Measurements from ENCODE around the gene PXN.
"Not testable (repeated sequence)": the region's sequence is repeated elsewhere in the genome, so short reads cannot be mapped to it uniquely, and the experiment has no call there.

PXN gene

GRCh38 chr12:120239776-120240494 is 25.6 kb downstream of the PXN start:
- no peaks in the 10 kb centered on the region for H3K36me3 ChIP-seq (ENCODE audit: control insufficient read depth, insufficient read depth, low read length)
- no peak for DNase-seq (ENCODE audit: extremely low read depth, insufficient read length)
- H3K4me3 ChIP-seq (replicated peaks; ENCODE audit: low read depth, low read length), result no peak overlapping the region
- no peaks in the 10 kb centered on the region for H3K27me3 ChIP-seq (replicated peaks; ENCODE audit: control insufficient read depth, insufficient read depth, low read length)
- no peak for TF ChIP-seq CTCF (IDR thresholded peaks at IDR 0.05; ENCODE audit: insufficient read depth, low read length, poor library complexity, severe bottlenecking)

DNA sequence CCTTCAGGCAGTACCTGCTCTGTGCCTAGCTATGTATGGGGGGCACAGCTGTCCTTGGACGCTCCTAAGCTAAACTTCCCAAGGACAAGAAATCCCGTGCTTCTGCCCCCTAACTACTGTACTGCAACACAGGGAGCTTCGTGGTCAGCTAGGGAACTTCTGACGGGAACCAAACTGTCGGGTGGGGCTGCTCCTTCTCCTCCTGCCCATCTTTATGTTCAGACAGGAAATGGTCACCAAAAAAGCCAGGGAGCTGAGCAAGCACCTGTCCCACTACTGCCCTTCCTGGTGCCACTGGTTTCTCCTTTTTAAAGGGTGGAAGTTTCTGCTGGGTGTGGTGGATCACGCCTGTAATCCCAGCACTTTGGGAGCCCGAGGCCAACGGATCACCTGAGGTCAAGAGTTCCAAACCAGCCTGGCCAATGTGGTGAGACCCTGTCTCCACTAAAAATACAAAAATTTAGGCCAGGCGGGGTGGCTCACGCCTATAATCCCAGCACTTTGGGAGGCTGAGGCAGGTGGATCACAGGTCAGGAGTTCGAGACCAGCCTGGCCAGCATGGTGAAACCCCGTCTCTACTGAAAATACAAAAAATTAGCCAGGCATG is 26.6 kb downstream of the PXN start:
- no peak for DNase-seq (ENCODE audit: extremely low read depth, insufficient read length)
- no peaks in the 10 kb centered on the region for H3K36me3 ChIP-seq (ENCODE audit: control insufficient read depth, insufficient read depth, low read length)
- no peaks in the 10 kb centered on the region for H3K27me3 ChIP-seq (replicated peaks; ENCODE audit: control insufficient read depth, insufficient read depth, low read length)
- TF ChIP-seq CTCF (IDR thresholded peaks at IDR 0.05; ENCODE audit: insufficient read depth, low read length, poor library complexity, severe bottlenecking), result no peak
- no peak overlapping the region for H3K4me3 ChIP-seq (replicated peaks; ENCODE audit: low read depth, low read length)

GRCh38 chr12:120238217-120238616 is 27.3 kb downstream of the PXN start:
- Histone ChIP-seq H3K4me3 (replicated peaks; ENCODE audit: low read depth, low read length) (no peak overlapping the region), H3K27me3 (replicated peaks; ENCODE audit: control insufficient read depth, insufficient read depth, low read length) (no peaks in the 10 kb centered on the region), H3K36me3 (ENCODE audit: control insufficient read depth, insufficient read depth, low read length) (no peaks in the 10 kb centered on the region)
- no peak for DNase-seq (ENCODE audit: extremely low read depth, insufficient read length)
- TF ChIP-seq CTCF (IDR thresholded peaks at IDR 0.05; ENCODE audit: insufficient read depth, low read length, poor library complexity, severe bottlenecking), result no peak

DNA sequence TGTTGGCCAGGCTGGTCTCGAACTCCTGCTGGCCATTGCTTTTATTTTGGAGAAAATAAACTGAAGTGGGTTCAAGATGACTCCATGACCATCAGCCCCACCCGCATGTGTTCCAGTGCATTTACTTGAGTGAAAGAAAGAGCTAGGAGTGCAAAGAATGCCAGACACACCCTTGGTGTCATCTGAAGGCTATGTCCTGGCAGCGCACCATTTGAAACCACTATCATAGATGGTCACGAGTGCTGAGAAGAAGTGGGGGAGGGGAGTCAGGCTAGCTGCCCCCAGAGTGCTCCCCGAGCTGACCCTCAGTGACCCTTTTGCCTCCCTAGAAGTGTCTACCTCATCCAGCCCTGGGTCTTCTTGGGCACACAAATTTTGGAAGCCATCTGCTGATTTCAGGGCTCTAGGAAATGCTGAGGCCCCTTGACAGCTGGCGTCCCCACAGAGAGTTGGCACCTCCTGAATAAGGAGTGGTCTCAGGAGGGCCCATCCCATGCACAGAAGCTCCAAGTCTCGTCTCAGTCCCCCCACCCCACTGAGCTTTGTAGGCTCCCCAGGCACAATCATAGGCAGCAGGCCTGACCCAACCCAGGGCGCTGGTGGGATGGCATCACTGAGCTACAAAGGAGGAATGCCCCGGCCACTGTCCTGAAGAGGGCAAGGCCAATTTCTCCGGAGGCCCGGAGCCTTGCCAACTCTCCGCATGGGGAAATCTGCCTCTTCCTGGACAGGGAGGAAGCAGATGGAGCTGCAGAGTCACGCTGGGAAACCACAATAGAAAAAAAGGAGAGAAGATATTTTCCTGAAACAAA is 28.0 kb downstream of the PXN start:
- Histone ChIP-seq H3K27me3 (replicated peaks; ENCODE audit: control insufficient read depth, insufficient read depth, low read length) (no peaks in the 10 kb centered on the region), H3K4me3 (replicated peaks; ENCODE audit: low read depth, low read length) (no peak overlapping the region), H3K36me3 (ENCODE audit: control insufficient read depth, insufficient read depth, low read length) (no peaks in the 10 kb centered on the region)
- no peak for TF ChIP-seq CTCF (IDR thresholded peaks at IDR 0.05; ENCODE audit: insufficient read depth, low read length, poor library complexity, severe bottlenecking)
- no peak for DNase-seq (ENCODE audit: extremely low read depth, insufficient read length)

- H3K27me3 ChIP-seq (replicated peaks; ENCODE audit: control insufficient read depth, insufficient read depth, low read length); DNase-seq (ENCODE audit: extremely low read depth, insufficient read length); H3K36me3 ChIP-seq (ENCODE audit: control insufficient read depth, insufficient read depth, low read length); H3K4me3 ChIP-seq (replicated peaks; ENCODE audit: low read depth, low read length): not testable (repeated sequence)
Observed at GRCh38 chr12:120236809-120237208, 28.7 kb downstream of the PXN start.
